AG04449 (cell line): ENCODE results near the gene GPATCH8.

Source experiments
- CTCF ChIA-PET: fragments of 350-600 bp; formaldehyde crosslinking; extraction: SDS; loops from one replicate; lab custom pipeline; 2021; ENCODE audit warnings: antibody characterized with exemption; lab: Yijun Ruan, JAX
- POLR2A ChIA-PET: fragments of 400-600, 350-600 bp; formaldehyde crosslinking; extraction: SDS; loops from one replicate; lab custom pipeline; 2020; ENCODE audit warnings: antibody characterized with exemption, inconsistent platforms; lab: Yijun Ruan, JAX
- DNase-seq: peaks from one replicate; pipeline ENCODE4 v3.0.0-alpha.2; 2010; ENCODE audit warnings: low read depth, low spot score
- H3K4me3 ChIP-seq: 2 replicates; pipeline ENCODE4 v1.5.1; 2011; ENCODE audit warnings: low read depth, mild to moderate bottlenecking, control low read depth, low read length
- TF ChIP-seq, protein P1 (sequence below): IDR thresholded peaks from one replicate; pipeline ENCODE4 v1.5.1; 2011; ENCODE audit warnings: mild to moderate bottlenecking, moderate library complexity, low read length, control low read depth, inconsistent platforms; ENCODE audit not compliant: insufficient read depth; ENCODE audit errors: missing control alignments

Gene GPATCH8

DNA sequence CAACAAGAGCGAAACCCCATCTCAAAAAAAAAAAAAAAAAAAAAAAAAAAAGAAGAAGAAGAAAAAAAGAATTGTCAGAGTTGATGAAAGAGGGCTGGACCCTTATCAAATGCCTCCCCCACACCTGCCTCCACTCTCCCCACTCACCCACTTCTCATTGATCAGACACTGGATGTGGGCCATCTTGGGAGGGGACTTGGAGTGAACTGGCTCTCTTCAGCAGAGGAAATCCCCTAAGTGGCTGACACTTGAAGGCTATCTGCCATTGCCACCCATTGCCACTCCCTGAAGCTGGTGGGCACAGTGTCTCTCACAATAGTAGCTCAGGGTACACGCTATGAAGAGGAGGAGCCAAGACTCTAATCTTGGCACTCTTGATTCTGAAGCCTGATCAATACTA is 115.4 kb downstream of the GPATCH8 start:
- H3K4me3 ChIP-seq, result no peak overlapping the region
- DNase-seq, result no peak
- TF ChIP-seq, protein P1, sequence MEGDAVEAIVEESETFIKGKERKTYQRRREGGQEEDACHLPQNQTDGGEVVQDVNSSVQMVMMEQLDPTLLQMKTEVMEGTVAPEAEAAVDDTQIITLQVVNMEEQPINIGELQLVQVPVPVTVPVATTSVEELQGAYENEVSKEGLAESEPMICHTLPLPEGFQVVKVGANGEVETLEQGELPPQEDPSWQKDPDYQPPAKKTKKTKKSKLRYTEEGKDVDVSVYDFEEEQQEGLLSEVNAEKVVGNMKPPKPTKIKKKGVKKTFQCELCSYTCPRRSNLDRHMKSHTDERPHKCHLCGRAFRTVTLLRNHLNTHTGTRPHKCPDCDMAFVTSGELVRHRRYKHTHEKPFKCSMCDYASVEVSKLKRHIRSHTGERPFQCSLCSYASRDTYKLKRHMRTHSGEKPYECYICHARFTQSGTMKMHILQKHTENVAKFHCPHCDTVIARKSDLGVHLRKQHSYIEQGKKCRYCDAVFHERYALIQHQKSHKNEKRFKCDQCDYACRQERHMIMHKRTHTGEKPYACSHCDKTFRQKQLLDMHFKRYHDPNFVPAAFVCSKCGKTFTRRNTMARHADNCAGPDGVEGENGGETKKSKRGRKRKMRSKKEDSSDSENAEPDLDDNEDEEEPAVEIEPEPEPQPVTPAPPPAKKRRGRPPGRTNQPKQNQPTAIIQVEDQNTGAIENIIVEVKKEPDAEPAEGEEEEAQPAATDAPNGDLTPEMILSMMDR, result no peak
- POLR2A ChIA-PET, result no interaction called here
- CTCF ChIA-PET, result interaction anchor here (1.5 to 2.9 kb wide), 2 partner anchors 25 to 135 kb away, joined by 3 to 18 read pairs; partner anchors contain the start of gene FAM171A2

DNA sequence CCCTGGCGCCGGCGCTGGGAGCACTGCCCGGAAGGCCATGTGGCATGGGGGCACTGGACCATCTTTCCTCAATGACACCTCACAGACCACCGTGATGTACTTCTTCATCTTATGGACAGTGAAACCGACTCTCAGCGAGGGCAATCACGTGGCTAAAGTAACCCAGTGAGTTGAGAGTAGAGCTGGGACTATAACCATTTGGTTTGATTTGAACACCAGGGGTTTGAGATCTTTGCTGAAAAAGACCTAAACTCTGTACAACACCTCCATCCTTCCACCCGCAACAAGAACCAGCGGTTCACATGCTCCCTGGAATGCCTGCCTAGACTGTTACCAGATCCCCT is 117.1 kb downstream of the GPATCH8 start:
- TF ChIP-seq, protein P1, result no peak
- peak overlapping the region; percentile 62; the same call in 1 of the 2 replicates for H3K4me3 ChIP-seq
- DNase-seq, result no peak
- ChIA-PET CTCF (interaction anchor here (0.7 to 2.9 kb wide), 8 partner anchors 10 to 248 kb away, joined by 3 to 18 read pairs (median 6); partner anchors contain the start of gene FAM171A2), POLR2A (no interaction called here)

DNA sequence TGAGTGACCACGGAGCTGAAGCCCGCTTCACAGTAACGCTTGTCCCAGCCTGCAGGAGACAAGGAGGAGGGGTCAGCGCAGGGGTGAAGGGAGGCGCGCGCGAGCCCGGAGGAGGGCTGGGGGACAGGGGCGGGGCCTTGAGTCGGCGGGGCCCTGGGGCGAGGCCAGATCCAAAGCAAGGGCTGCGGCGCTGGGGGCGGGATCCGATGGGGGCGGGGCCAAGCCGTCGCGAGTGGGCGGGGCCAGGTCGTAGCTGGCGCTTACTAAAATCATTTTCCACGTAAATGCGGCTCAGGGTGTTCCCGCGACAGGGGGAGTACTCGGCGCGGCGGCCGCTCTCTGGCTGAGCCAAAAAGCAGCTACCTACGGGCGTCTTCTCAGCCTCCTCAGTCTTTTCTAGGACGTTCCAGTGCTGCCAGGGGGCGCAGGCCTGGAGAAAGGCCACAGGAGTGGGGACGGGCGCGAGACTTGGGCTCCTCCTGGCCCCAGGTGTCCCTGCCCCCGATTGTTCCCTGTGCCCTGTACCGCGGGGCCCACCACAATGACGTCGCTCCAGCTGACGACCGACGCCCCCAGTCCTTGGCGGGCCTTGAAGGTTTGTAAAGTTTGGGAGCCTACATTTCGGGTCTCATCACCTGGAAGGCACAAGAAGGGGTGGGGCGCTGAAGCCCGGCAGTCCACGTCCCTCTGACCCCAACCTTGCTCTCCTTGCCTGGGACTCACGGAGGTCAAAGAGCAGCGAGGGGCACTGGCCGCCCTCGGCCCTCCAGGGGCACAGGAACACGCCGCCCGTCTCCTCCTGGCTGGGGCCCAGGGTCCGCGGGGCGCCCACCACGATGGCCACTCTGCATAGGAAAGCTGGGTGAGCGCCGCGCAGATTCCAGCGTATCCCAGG is 117.7 kb downstream of the GPATCH8 start:
- no peak for DNase-seq
- H3K4me3 ChIP-seq, result peak overlapping the region; percentile 62
- TF ChIP-seq, protein P1, result no peak
- ChIA-PET CTCF (interaction anchor here (0.7 to 2.9 kb wide), 11 partner anchors 9 to 248 kb away, joined by 3 to 18 read pairs (median 5); partner anchors contain the start of gene FAM171A2), POLR2A (interaction anchor here (0.6 to 1.0 kb wide), 3 partner anchors 10 to 277 kb away, joined by 3 to 5 read pairs (median 3); no protein-coding TSS in a partner anchor)

DNA sequence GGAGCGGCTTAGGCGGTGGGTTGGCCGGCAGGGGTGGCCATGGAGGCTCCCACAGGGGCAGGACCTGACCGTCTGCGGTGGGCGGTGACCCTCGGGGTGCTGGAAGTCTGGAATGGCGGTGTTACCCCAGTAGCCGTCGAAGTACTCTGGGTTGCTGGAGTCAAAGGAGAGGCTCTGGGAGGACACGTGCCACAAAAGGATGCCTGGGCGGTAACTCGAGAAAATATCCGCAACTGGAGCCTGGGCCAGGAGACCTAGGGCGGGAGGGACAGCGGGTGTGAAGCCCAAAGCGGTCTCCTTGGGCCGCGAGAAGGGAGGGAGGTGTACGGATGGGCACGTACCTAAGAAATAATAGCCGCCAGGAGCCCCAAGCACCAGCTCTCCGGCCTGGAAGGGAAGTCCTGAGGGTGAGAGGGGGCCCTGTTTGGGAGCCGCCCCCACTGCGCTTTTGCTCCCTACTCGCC is 118.4 kb downstream of the GPATCH8 start:
- peak overlapping the region; percentile 62 for H3K4me3 ChIP-seq
- POLR2A ChIA-PET, result interaction anchor here (1.0 kb wide), 1 partner anchor 276 kb away, joined by 3 read pairs; no protein-coding TSS in a partner anchor
- CTCF ChIA-PET, result interaction anchor here (0.7 to 2.9 kb wide), 9 partner anchors 9 to 249 kb away, joined by 3 to 18 read pairs (median 7); partner anchors contain the start of gene FAM171A2
- no peak for DNase-seq
- TF ChIP-seq, protein P1, result no peak

DNA sequence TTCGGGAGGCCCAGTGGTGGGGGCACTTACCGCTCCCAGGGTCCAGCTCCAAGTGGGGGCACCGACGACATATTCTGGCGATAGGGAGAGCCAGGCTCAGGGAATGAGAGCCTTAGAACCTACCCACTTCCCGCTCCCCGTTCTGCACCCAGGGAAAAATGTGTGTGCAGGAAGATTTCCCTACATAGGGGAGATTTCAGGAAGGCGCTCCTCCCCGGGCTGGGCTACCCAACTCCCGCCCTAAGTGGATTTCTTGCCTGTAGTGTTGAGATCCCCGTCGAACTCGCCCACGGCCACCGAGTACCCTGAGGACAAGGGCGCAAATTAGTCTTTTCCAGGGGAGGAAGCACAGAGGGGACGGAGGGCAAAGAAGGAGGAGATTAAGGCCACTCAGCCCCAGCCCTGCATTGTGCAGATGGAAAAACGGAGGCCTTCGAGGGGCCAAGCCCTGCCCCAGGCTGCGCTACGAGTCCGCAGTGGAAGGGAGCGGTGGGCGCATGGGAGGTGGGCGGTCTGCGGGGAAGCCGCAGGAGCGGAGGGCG is 118.9 kb downstream of the GPATCH8 start:
- H3K4me3 ChIP-seq, result no peak overlapping the region; the same call in 1 of the 2 replicates
- CTCF ChIA-PET, result interaction anchor here (1.3 to 2.3 kb wide), 4 partner anchors 8 to 139 kb away, joined by 4 to 10 read pairs (median 8); no protein-coding TSS in a partner anchor
- POLR2A ChIA-PET, result interaction anchor here (1.0 kb wide), 1 partner anchor 276 kb away, joined by 3 read pairs; no protein-coding TSS in a partner anchor
- no peak for DNase-seq
- TF ChIP-seq, protein P1, result no peak
